ENCODE data around the gene ANKFY1.
"Not testable (repeated sequence)": the region's sequence is repeated elsewhere in the genome, so short reads cannot be mapped to it uniquely, and the experiment has no call there.

ANKFY1 gene

DNA sequence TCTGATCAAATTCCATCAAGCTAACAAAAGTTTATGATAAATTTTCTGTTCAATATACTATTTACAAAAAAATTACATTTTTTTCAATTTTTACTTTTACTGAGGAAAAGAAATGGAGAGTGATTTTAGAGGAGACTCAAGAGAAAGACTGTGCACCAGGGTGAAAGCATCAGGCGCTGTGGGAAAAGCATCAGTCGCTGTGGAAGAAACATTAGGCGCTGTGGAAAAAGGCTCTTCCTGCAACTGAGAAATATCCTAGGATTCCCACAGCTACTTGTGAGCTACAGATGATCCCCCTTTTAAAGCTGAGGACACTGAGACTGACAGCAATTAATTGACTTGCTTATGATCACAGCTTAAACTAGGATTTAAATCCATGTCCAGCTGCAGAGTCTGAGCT lies 4.9 kb downstream of the ANKFY1 start:
- DNase-seq = no peak

GRCh38 chr17:4256952-4257351 lies 6.8 kb downstream of the ANKFY1 start:
- no peak for DNase-seq

- not testable (repeated sequence) for DNase-seq
Measured at GRCh38 chr17:4255271-4255670, 8.5 kb downstream of the ANKFY1 start.

DNA sequence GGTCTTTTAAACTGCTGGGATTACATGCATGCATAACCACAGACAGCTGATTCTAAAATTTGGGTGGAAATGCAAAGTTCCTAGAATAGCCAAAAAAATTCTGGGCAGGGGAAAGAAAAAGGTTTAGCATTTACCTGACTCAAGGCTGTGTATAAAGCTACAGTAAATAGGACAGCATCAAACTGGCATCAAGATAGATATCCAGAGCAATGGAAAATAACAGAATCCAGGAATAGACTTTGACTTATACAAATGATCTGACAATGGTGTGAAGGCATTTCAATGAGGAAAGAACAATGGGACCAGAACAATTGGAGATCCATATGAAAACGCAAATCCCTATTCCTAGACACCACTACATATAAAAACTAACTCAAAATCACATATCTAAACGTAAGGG lies 12.9 kb downstream of the ANKFY1 start:
- DNase-seq = no peak

DNA sequence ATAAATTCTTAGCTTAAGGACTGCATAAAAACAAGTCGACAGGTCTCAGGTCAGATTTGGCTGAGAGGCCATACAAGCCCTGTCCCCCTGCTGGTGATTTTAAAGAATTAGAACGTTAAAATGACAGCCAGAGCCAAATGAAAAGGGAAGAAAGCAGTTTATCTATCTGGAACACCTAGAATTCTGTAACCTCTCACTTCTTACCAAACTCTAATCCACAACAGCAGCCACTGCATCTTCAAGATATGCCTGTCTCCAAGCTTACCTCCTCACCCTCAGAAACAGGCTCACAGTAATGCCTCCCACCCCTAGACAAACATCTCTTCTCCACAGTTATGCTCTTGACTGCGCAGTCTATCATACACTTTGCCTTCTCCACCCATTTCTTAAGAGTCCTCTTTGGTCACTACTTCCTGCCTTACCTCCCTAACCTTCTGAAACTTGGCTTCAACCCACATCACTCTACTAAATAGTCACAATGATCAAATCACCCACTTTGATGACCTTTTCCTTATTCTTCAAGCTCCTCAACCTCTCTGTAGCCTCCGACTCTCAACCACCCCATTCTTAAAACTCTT lies 14.2 kb downstream of the ANKFY1 start:
- DNase-seq = no peak

- no peak for DNase-seq
Measured at GRCh38 chr17:4248504-4249277, 15.1 kb downstream of the ANKFY1 start.

DNA sequence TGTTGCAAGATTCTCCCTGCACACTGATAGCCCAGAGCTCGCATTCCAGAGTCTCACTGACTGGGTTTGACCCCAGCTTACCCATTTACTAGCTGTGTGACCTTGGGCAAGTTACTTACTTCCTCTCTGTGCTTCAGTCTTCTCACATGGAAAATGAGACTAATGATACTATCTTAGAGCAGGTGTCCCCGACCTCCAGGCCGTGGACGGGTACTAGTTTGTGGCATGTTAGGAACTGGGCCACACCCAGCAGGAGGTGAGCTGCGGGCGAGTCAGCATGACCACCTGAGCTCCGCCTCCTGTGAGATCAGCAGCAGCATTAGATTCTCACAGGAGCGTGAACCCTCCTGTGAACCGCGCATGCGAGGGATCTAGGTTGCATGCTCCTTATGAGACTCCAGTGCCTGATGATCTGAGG lies 15.8 kb downstream of the ANKFY1 start:
- no peak for DNase-seq

- no peak for DNase-seq
Measured at GRCh38 chr17:4247361-4247970, 16.3 kb downstream of the ANKFY1 start.

GRCh38 chr17:4246674-4247073 lies 17.1 kb downstream of the ANKFY1 start:
- no peak for DNase-seq

GRCh38 chr17:4241535-4241934 lies 22.2 kb downstream of the ANKFY1 start:
- no peak for DNase-seq

- DNase-seq = no peak
Measured at GRCh38 chr17:4236456-4236855, 27.3 kb downstream of the ANKFY1 start.

GRCh38 chr17:4235372-4236279 lies 28.2 kb downstream of the ANKFY1 start:
- no peak for DNase-seq

DNA sequence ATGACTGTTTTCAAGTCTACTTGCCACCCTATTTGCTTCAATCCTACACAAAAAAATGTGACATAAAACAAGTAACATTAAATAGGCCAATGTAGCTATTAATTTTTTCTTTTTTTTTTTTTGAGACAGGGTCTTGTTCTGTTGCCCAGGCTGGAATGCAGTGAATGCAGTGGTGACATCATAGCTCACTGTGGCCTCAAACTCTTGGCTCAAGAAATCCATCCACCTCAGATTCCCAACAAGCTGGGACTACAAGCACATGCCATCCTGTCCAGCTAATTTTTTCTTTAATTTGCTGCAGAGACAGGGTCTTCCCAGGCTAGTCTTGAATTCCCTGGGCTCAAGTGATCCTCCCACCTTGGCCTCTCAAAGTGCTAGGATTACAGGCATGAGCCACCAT lies 29.4 kb downstream of the ANKFY1 start:
- DNase-seq = no peak

- DNase-seq = no peak
Measured at GRCh38 chr17:4233668-4234258, 30.0 kb downstream of the ANKFY1 start.

GRCh38 chr17:4232168-4232813 lies 31.5 kb downstream of the ANKFY1 start:
- DNase-seq = no peak

DNA sequence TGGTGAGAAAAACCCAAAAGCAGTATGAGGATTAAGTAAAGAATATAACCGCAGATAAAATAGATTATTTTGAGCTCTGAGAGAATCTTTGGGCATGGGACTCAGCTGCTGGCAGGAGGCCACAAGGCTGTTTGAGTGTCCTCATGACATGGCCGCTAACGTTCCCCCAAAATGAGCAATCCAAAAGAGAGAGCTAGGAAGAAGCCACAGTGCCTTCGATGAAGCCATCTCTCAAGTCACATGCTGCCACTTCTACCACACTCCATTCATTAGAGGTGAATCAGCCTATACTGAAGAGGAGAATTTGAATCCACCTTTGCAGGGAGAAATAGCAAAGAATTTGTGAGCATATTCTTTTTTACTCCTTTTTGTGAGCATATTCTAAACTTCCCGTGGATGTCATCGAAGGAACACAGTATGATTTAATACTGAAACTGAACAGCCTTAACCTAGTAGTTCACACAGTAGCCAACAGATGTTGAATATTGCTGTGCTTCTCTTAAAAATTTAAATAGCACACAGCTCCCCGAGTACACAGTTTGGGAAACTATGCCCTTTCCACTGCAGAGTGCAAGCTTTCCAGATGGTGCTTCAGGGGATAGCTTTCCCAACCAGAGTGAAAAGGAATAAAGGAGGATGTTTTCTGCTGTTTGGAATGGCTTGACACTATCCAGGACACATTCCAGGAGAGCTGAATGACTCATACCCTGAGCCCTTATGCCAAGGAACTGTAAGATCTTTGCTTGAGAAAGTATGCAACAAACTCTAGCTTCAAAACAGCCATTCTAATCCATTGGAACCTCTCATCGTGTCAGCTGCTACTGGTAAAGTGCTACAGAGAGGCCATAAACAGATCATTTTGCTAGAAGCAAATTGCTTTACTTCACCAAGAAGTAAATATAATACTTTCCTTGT lies 33.9 kb downstream of the ANKFY1 start:
- no peak for DNase-seq

DNA sequence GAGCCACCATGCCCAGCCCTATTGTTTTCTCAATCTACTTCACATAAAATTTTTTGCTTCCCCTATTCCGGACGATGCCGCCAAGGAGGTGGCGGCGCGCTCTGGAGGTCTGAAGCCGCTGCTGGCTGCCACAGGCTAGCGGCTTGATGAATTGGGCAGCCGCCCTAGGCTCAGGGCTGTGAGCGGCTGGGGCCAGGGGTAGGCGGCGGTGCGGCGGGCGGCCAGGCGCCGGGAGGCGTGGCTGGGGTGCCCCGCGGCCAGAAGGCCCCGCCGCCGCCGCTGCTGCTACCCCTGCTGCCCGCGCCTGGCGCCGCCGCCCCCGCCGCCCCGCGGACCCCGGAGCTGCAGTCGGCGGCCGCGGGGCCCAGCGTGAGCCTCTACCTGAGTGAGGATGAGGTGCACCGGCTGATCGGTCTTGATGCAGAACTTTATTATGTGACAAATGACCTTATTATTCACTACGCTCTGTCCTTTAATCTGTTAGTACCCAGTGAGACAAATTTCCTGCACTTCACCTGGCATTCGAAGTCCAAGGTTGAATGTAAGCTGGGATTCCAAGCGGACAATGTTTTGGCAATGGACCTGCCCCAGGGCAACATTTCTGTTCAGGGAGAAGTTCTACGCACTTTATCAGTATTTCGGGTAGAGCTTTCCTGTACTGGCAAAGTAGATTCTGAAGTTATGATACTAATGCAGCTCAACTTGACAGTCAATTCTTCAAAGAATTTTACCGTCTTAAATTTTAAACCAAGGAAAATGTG lies 41.7 kb downstream of the ANKFY1 start:
- no peak for DNase-seq

DNA sequence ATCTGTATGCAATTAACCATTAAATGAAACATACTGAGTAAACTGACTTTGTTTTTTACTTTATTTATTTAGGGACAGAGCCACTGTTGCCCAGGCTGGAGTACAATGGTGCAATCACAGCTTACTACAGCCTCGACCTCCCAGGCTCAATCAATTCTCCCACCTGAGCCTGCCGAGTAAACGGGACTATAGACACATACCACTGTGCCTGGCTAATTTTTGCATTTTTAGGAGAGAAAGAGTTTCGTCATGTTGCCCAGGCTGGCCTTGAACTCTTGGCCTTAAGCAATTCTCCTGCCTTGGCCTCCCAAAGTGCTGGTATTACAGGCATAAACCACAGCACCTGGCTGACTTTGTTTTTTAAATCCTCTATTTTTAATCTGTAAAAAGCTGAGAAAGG lies 42.6 kb downstream of the ANKFY1 start:
- DNase-seq = no peak

DNA sequence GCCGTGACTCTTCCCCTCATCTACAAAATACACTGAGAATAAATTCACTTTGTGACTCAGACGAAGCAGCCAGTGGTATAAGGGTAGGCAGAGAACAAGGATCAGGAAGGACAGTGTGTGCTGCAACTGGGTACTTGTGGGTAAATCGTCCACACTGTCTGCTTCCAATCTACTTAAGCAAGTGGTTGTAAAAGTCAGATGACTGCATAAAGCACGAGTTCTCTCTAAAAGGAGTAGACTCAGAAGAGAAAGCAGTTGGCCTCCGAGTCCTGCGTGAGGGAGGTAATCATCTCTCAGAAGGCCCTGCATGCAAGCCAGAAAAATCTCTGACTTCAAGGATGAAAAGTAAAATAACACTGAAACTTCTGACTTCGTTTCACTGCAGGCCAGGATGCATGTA lies 43.1 kb downstream of the ANKFY1 start:
- no peak for DNase-seq

- no peak for DNase-seq
Measured at GRCh38 chr17:4219241-4219640, 44.5 kb downstream of the ANKFY1 start.
